Choroid plexus epithelial cell (primary cell): Measurements from ENCODE around the gene TBC1D9B.
A peak's percentile ranks its signal among the peaks of the same experiment; 100 is the strongest.

Experiments used
- DNase-seq: peaks from one replicate; pipeline ENCODE4 v3.0.0-alpha.2; 2010; ENCODE audit warnings: low read depth
- H3K4me3 ChIP-seq: 2 replicates; pipeline ENCODE4 v1.5.1; 2011; ENCODE audit warnings: low read depth, mild to moderate bottlenecking, control low read depth, low read length, moderate library complexity
- CTCF ChIP-seq: conservative IDR thresholded peaks from 2 replicates; pipeline ENCODE4 v1.5.1; 2011; ENCODE audit warnings: low read depth, mild to moderate bottlenecking, control low read depth, inconsistent platforms, low read length, moderate library complexity

TBC1D9B gene

GRCh38 chr5:179817890-179818745 is 89.6 kb downstream of the TBC1D9B start:
- TF ChIP-seq CTCF, result no peak
- DNase-seq, result no peak
- peak overlapping the region; percentile 41 for H3K4me3 ChIP-seq

- no peak for DNase-seq
- no peak for TF ChIP-seq CTCF
- peak overlapping the region; percentile 53 for H3K4me3 ChIP-seq
These were observed 90.2 kb downstream of the TBC1D9B start for GRCh38 chr5:179817470-179817840.

GRCh38 chr5:179816796-179817469 is 90.8 kb downstream of the TBC1D9B start:
- TF ChIP-seq CTCF, result no peak
- peak overlapping the region; percentile 53 for H3K4me3 ChIP-seq
- DNase-seq, result no peak

GRCh38 chr5:179816401-179816795 is 91.3 kb downstream of the TBC1D9B start:
- H3K4me3 ChIP-seq, result peak overlapping the region; percentile 53
- no peak for DNase-seq
- TF ChIP-seq CTCF, result no peak

GRCh38 chr5:179815491-179816249 is 92.0 kb downstream of the TBC1D9B start:
- DNase-seq, result no peak
- no peak for TF ChIP-seq CTCF
- no peak overlapping the region for H3K4me3 ChIP-seq

GRCh38 chr5:179814090-179814489 is 93.6 kb downstream of the TBC1D9B start:
- no peak for TF ChIP-seq CTCF
- DNase-seq, result no peak
- H3K4me3 ChIP-seq, result no peak overlapping the region
